ENCODE measurements around the gene XCL2.

Gene XCL2

DNA sequence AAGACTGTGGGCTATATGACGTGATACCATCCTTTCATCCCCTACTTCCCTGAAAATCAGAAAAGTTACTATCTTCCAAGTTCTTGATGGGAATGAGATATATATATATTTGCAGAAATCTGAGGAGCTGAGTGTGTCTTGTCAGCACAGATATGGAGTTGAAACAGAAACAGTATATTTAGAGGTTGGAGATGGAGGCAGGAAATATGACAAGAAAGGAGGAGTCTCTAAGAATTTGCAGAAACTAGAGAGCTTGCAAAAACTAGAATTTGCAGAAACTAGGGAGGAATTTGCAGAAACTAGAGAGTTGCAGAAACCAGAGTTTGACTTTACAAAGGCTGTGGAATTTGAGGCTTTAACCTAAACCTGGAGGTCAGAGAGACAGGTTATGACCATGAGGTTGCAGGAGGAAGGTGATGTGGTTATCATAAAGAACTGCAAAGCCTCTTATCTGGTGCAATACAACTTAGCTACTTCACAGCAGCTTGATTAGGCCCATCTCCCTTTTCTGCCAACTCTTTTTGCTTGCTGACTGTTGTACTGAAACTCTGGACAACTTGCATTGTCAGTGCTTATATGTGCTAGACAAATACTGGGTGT lies 22.3 kb downstream of the XCL2 start:
- no peak overlapping the region for H3K4me2 ChIP-seq (ENCODE audit: low read length)
- no peaks in the 10 kb centered on the region for H3K36me3 ChIP-seq (ENCODE audit: insufficient read depth, low read length)
- no peak overlapping the region for H2AFZ ChIP-seq (ENCODE audit: low read length)
- no peak overlapping the region for H3K9ac ChIP-seq (ENCODE audit: low read length)
- H3F3A ChIP-seq (ENCODE audit: insufficient read depth, low read length): no peaks in the 10 kb centered on the region
- no peaks in the 10 kb centered on the region for H3K9me3 ChIP-seq (ENCODE audit: low read length)
- H3K27ac ChIP-seq (ENCODE audit: low read depth, low read length, poor library complexity, severe bottlenecking): no peak overlapping the region
- H3K4me1 ChIP-seq (ENCODE audit: insufficient read depth, low read length, severe bottlenecking): no peaks in the 10 kb centered on the region
- H3K4me3 ChIP-seq (ENCODE audit: low read depth, low read length, poor library complexity, severe bottlenecking): no peak overlapping the region
- no peaks in the 10 kb centered on the region for H3K79me2 ChIP-seq (ENCODE audit: insufficient read depth, low read length)
- TF ChIP-seq, protein P1, sequence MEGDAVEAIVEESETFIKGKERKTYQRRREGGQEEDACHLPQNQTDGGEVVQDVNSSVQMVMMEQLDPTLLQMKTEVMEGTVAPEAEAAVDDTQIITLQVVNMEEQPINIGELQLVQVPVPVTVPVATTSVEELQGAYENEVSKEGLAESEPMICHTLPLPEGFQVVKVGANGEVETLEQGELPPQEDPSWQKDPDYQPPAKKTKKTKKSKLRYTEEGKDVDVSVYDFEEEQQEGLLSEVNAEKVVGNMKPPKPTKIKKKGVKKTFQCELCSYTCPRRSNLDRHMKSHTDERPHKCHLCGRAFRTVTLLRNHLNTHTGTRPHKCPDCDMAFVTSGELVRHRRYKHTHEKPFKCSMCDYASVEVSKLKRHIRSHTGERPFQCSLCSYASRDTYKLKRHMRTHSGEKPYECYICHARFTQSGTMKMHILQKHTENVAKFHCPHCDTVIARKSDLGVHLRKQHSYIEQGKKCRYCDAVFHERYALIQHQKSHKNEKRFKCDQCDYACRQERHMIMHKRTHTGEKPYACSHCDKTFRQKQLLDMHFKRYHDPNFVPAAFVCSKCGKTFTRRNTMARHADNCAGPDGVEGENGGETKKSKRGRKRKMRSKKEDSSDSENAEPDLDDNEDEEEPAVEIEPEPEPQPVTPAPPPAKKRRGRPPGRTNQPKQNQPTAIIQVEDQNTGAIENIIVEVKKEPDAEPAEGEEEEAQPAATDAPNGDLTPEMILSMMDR (IDR thresholded peaks at IDR 0.05; ENCODE audit: low read length): no peak
- TF ChIP-seq EZH2 (IDR thresholded peaks at IDR 0.05; ENCODE audit: borderline replicate concordance, low read length): no peak
- H3K27me3 ChIP-seq (ENCODE audit: insufficient read depth, low read length): no peaks in the 10 kb centered on the region
- H4K20me1 ChIP-seq (ENCODE audit: insufficient read depth, low read length): no peaks in the 10 kb centered on the region
- H3K9me2 ChIP-seq (ENCODE audit: low read depth, low read length): no peaks in the 10 kb centered on the region

DNA sequence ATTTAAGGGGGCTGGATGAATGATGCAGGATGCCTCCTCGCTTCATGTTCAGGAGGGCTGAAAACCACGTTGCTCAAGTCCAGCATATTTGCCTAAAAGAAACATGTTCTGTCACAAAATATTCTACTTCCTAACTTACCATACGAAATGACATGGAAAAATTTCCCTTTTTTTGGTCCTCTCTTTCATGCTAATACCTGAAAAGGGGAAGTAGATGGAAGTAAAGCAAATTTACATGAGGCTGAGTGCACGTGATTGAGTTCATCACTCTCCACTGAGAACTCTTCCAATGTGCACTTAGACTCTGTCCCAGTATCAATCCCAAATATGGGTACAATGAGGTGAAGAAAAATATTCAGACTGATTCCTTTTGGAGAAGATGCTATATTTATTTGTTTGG lies 23.0 kb downstream of the XCL2 start:
- no peaks in the 10 kb centered on the region for H3K4me1 ChIP-seq (ENCODE audit: insufficient read depth, low read length, severe bottlenecking)
- H3K79me2 ChIP-seq (ENCODE audit: insufficient read depth, low read length): no peaks in the 10 kb centered on the region
- H3K9me2 ChIP-seq (ENCODE audit: low read depth, low read length): no peaks in the 10 kb centered on the region
- H3K4me3 ChIP-seq (ENCODE audit: low read depth, low read length, poor library complexity, severe bottlenecking): no peak overlapping the region
- H3F3A ChIP-seq (ENCODE audit: insufficient read depth, low read length): no peaks in the 10 kb centered on the region
- no peaks in the 10 kb centered on the region for H3K9me3 ChIP-seq (ENCODE audit: low read length)
- no peaks in the 10 kb centered on the region for H3K36me3 ChIP-seq (ENCODE audit: insufficient read depth, low read length)
- no peaks in the 10 kb centered on the region for H3K27me3 ChIP-seq (ENCODE audit: insufficient read depth, low read length)
- no peak overlapping the region for H3K4me2 ChIP-seq (ENCODE audit: low read length)
- H3K27ac ChIP-seq (ENCODE audit: low read depth, low read length, poor library complexity, severe bottlenecking): no peak overlapping the region
- H4K20me1 ChIP-seq (ENCODE audit: insufficient read depth, low read length): no peaks in the 10 kb centered on the region
- no peak overlapping the region for H3K9ac ChIP-seq (ENCODE audit: low read length)
- TF ChIP-seq, protein P1 (IDR thresholded peaks at IDR 0.05; ENCODE audit: low read length): no peak
- TF ChIP-seq EZH2 (IDR thresholded peaks at IDR 0.05; ENCODE audit: borderline replicate concordance, low read length): no peak
- no peak overlapping the region for H2AFZ ChIP-seq (ENCODE audit: low read length)

DNA sequence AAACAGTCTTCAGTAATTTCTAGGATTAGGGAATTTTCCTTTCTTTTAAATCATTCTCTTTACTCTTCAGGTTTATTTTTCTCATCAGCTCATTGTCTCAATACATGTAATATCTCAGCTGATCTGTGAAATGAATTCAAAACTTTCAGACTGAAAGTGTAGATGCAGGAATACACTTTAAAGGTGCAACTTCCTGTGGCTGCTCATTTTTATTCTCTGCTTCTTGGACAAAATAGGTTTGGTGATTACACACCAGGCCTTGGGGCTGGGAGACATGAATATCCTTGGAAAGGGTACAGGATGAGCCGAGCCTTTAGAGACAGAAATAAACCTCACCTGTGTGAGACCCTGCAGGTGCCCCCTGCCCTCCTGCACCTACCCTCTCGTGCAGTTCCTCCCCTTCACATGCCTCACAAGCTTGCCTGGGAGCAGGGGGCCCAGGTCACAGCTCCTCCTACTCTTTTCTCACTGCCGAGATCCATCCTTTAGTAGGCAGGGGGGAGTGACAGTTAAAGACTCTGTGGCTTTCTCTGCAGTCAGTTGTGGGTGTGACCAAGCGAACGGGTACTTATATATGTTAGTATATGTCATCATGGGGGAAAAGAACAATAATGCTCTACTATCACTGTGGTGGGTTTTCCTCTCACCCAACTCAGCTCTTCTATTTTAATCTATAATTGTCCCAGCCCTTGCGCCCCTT lies 23.6 kb downstream of the XCL2 start:
- no peaks in the 10 kb centered on the region for H3K4me1 ChIP-seq (ENCODE audit: insufficient read depth, low read length, severe bottlenecking)
- no peaks in the 10 kb centered on the region for H3K9me3 ChIP-seq (ENCODE audit: low read length)
- no peak overlapping the region for H3K9ac ChIP-seq (ENCODE audit: low read length)
- no peak overlapping the region for H3K27ac ChIP-seq (ENCODE audit: low read depth, low read length, poor library complexity, severe bottlenecking)
- TF ChIP-seq EZH2 (IDR thresholded peaks at IDR 0.05; ENCODE audit: borderline replicate concordance, low read length): no peak
- TF ChIP-seq, protein P1 (IDR thresholded peaks at IDR 0.05; ENCODE audit: low read length): no peak
- H3F3A ChIP-seq (ENCODE audit: insufficient read depth, low read length): no peaks in the 10 kb centered on the region
- no peaks in the 10 kb centered on the region for H3K79me2 ChIP-seq (ENCODE audit: insufficient read depth, low read length)
- H3K9me2 ChIP-seq (ENCODE audit: low read depth, low read length): no peaks in the 10 kb centered on the region
- no peaks in the 10 kb centered on the region for H3K36me3 ChIP-seq (ENCODE audit: insufficient read depth, low read length)
- H2AFZ ChIP-seq (ENCODE audit: low read length): no peak overlapping the region
- H3K4me3 ChIP-seq (ENCODE audit: low read depth, low read length, poor library complexity, severe bottlenecking): no peak overlapping the region
- no peaks in the 10 kb centered on the region for H3K27me3 ChIP-seq (ENCODE audit: insufficient read depth, low read length)
- no peak overlapping the region for H3K4me2 ChIP-seq (ENCODE audit: low read length)
- H4K20me1 ChIP-seq (ENCODE audit: insufficient read depth, low read length): no peaks in the 10 kb centered on the region

Measured in OCI-LY1 (cell line).